KMS-11 (cell line): Measurements from ENCODE around the gene ST6GALNAC1.

Experiments used
- H2AFZ ChIP-seq: fragments of 200-600 bp; sonication (generic); 2 replicates; pipeline ENCODE4 v1.6.1; 2016; ENCODE audit warnings: antibody characterized with exemption, mixed run types, low read depth
- H3K27ac ChIP-seq: fragments of 200-600 bp; sonication (generic); 2 replicates; pipeline ENCODE4 v1.6.1; 2016; ENCODE audit warnings: mild to moderate bottlenecking, mixed run types
- H3K27me3 ChIP-seq: fragments of 200-600 bp; sonication (generic); 2 replicates; pipeline ENCODE4 v1.6.1; 2017; ENCODE audit warnings: mild to moderate bottlenecking, low read depth, mixed run types, moderate library complexity; ENCODE audit not compliant: insufficient read depth
- H3K36me3 ChIP-seq: fragments of 200-600 bp; sonication (generic); 2 replicates; pipeline ENCODE4 v1.6.1; 2017; ENCODE audit warnings: mild to moderate bottlenecking, mixed run types; ENCODE audit not compliant: insufficient read depth
- H3K4me1 ChIP-seq: fragments of 200-600 bp; sonication (generic); 2 replicates; pipeline ENCODE4 v1.6.1; 2016; ENCODE audit warnings: mild to moderate bottlenecking, low read depth, mixed run types; ENCODE audit not compliant: poor library complexity, severe bottlenecking
- H3K4me2 ChIP-seq: fragments of 200-600 bp; sonication (generic); 2 replicates; pipeline ENCODE4 v1.7.0; 2016; ENCODE audit warnings: mild to moderate bottlenecking, mixed run types
- H3K4me3 ChIP-seq: fragments of 200-600 bp; sonication (generic); IDR thresholded peaks from 2 replicates; pipeline ENCODE4 v1.6.1; 2017; ENCODE audit warnings: low read depth, low read length, mixed read lengths; ENCODE audit not compliant: insufficient read depth
- H3K79me2 ChIP-seq: fragments of 200-600 bp; sonication (generic); 2 replicates; pipeline ENCODE4 v1.6.1; 2016; ENCODE audit warnings: low read depth, mixed run types; ENCODE audit not compliant: insufficient read depth
- H3K9ac ChIP-seq: fragments of 200-600 bp; sonication (generic); 2 replicates; pipeline ENCODE4 v1.6.1; 2016; ENCODE audit warnings: mild to moderate bottlenecking, mixed run types
- H4K20me1 ChIP-seq: fragments of 200-600 bp; sonication (generic); 2 replicates; pipeline ENCODE4 v1.6.1; 2016; ENCODE audit warnings: mild to moderate bottlenecking, mixed run types; ENCODE audit not compliant: insufficient read depth
- CTCF ChIP-seq: fragments of 200-600 bp; sonication (generic); conservative IDR thresholded peaks from 2 replicates; pipeline ENCODE4 v1.6.1; 2017; ENCODE audit warnings: low read depth, mild to moderate bottlenecking, antibody characterized with exemption, low read length, moderate library complexity, mixed read lengths

Gene ST6GALNAC1

GRCh38 chr17:76657505-76658241, 14.1 kb upstream of the ST6GALNAC1 start:
- TF ChIP-seq CTCF: no peak
- Histone ChIP-seq H2AFZ (no peak overlapping the region), H3K4me1 (peaks cover 7% of the 10 kb centered on the region), H3K79me2 (no peaks in the 10 kb centered on the region), H3K27ac (no peak overlapping the region), H3K4me3 (no peak overlapping the region), H3K27me3 (no peaks in the 10 kb centered on the region), H3K36me3 (no peaks in the 10 kb centered on the region), H3K4me2 (no peak overlapping the region), H4K20me1 (no peaks in the 10 kb centered on the region), H3K9ac (no peak overlapping the region)

GRCh38 chr17:76654408-76654807, 10.9 kb upstream of the ST6GALNAC1 start:
- Histone ChIP-seq H2AFZ (no peak overlapping the region), H4K20me1 (no peaks in the 10 kb centered on the region), H3K27ac (no peak overlapping the region), H3K4me1 (peaks cover under 1% of the 10 kb centered on the region), H3K36me3 (no peaks in the 10 kb centered on the region), H3K27me3 (no peaks in the 10 kb centered on the region), H3K4me2 (no peak overlapping the region), H3K4me3 (no peak overlapping the region), H3K9ac (no peak overlapping the region), H3K79me2 (no peaks in the 10 kb centered on the region)
- no peak for TF ChIP-seq CTCF

- Histone ChIP-seq H3K27me3 (no peaks in the 10 kb centered on the region), H3K4me2 (no peak overlapping the region), H2AFZ (no peak overlapping the region), H3K4me1 (no peaks in the 10 kb centered on the region), H3K4me3 (no peak overlapping the region), H3K79me2 (no peaks in the 10 kb centered on the region), H3K36me3 (no peaks in the 10 kb centered on the region), H4K20me1 (no peaks in the 10 kb centered on the region), H3K9ac (no peak overlapping the region), H3K27ac (no peak overlapping the region)
- TF ChIP-seq CTCF: no peak
Measured at GRCh38 chr17:76650504-76650903, 6.9 kb upstream of the ST6GALNAC1 start.

GRCh38 chr17:76646712-76647111, 3.2 kb upstream of the ST6GALNAC1 start:
- no peak overlapping the region for H3K4me3 ChIP-seq
- TF ChIP-seq CTCF: no peak
- H2AFZ ChIP-seq: no peak overlapping the region
- no peak overlapping the region for H3K4me2 ChIP-seq
- no peaks in the 10 kb centered on the region for H3K79me2 ChIP-seq
- H3K27ac ChIP-seq: no peak overlapping the region
- no peaks in the 10 kb centered on the region for H4K20me1 ChIP-seq
- H3K27me3 ChIP-seq: no peaks in the 10 kb centered on the region
- H3K9ac ChIP-seq: no peak overlapping the region
- H3K4me1 ChIP-seq: no peaks in the 10 kb centered on the region
- H3K36me3 ChIP-seq: no peaks in the 10 kb centered on the region
